Activated naive CD4-positive, alpha-beta T cell treated with anti-CD3 and anti-CD28 coated beads, Interleukin-2, amount 10 ng/mL, durations not matched to agents 7 days and 5 days (primary cell): Measurements from ENCODE around the gene CMTM8.
"Not testable (repeated sequence)": the region's sequence is repeated elsewhere in the genome, so short reads cannot be mapped to it uniquely, and the experiment has no call there.

Source experiments
- CTCF ChIA-PET: fragments of 350-600 bp; sonication (Branson Sonifier 250); formaldehyde crosslinking; loops from one replicate; lab custom pipeline; 2021; ENCODE audit warnings: antibody characterized with exemption; lab: Charles Lee
- DNase-seq: peaks from one replicate; pipeline ENCODE4 v3.0.0-alpha.2; 2020
- H3K27ac Mint-ChIP-seq: one replicate; pipeline ENCODE4 v1.8.0; 2021; ENCODE audit warnings: mild to moderate bottlenecking, moderate library complexity, mixed read lengths
- H3K27me3 Mint-ChIP-seq: one replicate; pipeline ENCODE4 v1.8.0; 2021; ENCODE audit warnings: mild to moderate bottlenecking, mixed read lengths
- H3K36me3 Mint-ChIP-seq: one replicate; pipeline ENCODE4 v1.8.0; 2021; ENCODE audit warnings: mixed read lengths
- H3K4me1 Mint-ChIP-seq: one replicate; pipeline ENCODE4 v1.8.0; 2021; ENCODE audit warnings: mixed read lengths
- H3K4me3 Mint-ChIP-seq: one replicate; pipeline ENCODE4 v1.8.0; 2021; ENCODE audit warnings: mild to moderate bottlenecking, moderate library complexity, mixed read lengths
- H3K9me3 Mint-ChIP-seq: one replicate; pipeline ENCODE4 v1.8.0; 2021; ENCODE audit warnings: mixed read lengths

Gene CMTM8

GRCh38 chr3:32381922-32382321 is 143.4 kb downstream of the CMTM8 start:
- Mint-ChIP-seq H3K4me3 (no peak overlapping the region), H3K9me3 (no peaks in the 10 kb centered on the region), H3K36me3 (no peaks in the 10 kb centered on the region), H3K27me3 (peaks cover 20% of the 10 kb centered on the region), H3K4me1 (peaks cover 6% of the 10 kb centered on the region), H3K27ac (no peak overlapping the region)
- CTCF ChIA-PET: interaction anchor here (0.8 to 2.4 kb wide), 4 partner anchors 8 to 86 kb away, joined by 3 to 6 read pairs (median 4); no protein-coding TSS in a partner anchor
- DNase-seq: no peak

GRCh38 chr3:32383136-32383711 is 144.7 kb downstream of the CMTM8 start:
- Mint-ChIP-seq H3K36me3 (no peaks in the 10 kb centered on the region), H3K27me3 (peaks cover 20% of the 10 kb centered on the region), H3K4me1 (peaks cover 6% of the 10 kb centered on the region), H3K4me3 (no peak overlapping the region), H3K9me3 (no peaks in the 10 kb centered on the region), H3K27ac (no peak overlapping the region)
- CTCF ChIA-PET: interaction anchor here (0.7 to 2.4 kb wide), 5 partner anchors 8 to 84 kb away, joined by 3 to 6 read pairs (median 4); no protein-coding TSS in a partner anchor
- no peak for DNase-seq

GRCh38 chr3:32384938-32385337 is 146.5 kb downstream of the CMTM8 start:
- DNase-seq: no peak
- Mint-ChIP-seq H3K4me1 (peaks cover 9% of the 10 kb centered on the region), H3K36me3 (no peaks in the 10 kb centered on the region), H3K27me3 (peaks cover 20% of the 10 kb centered on the region), H3K9me3 (no peaks in the 10 kb centered on the region), H3K4me3 (no peak overlapping the region), H3K27ac (no peak overlapping the region)
- CTCF ChIA-PET: interaction anchor here (1.2 kb wide), 1 partner anchor 12 kb away, joined by 3 read pairs; no protein-coding TSS in a partner anchor

- CTCF ChIA-PET: interaction anchor here (3.6 kb wide), 1 partner anchor 12 kb away, joined by 29 read pairs; no protein-coding TSS in a partner anchor
- H3K36me3 Mint-ChIP-seq: no peaks in the 10 kb centered on the region
Measured at GRCh38 chr3:32387512-32387911, 149.0 kb downstream of the CMTM8 start.

GRCh38 chr3:32389577-32389976 is 151.1 kb downstream of the CMTM8 start:
- H3K36me3 Mint-ChIP-seq, H3K27ac Mint-ChIP-seq, H3K9me3 Mint-ChIP-seq, DNase-seq: not testable (repeated sequence)
- peaks cover 35% of the 10 kb centered on the region for H3K4me1 Mint-ChIP-seq
- CTCF ChIA-PET: interaction anchor here (3.0 to 3.1 kb wide), 2 partner anchors 14 to 78 kb away, joined by 18 to 30 read pairs; no protein-coding TSS in a partner anchor
- H3K27me3 Mint-ChIP-seq: peaks cover 13% of the 10 kb centered on the region
- H3K4me3 Mint-ChIP-seq: peak overlapping the region; percentile 13

More at GRCh38 chr3:32387512-32387911, 149.0 kb downstream of the CMTM8 start:
- DNase-seq: no peak
- Mint-ChIP-seq H3K27me3 (peaks cover 15% of the 10 kb centered on the region), H3K4me3 (no peak overlapping the region), H3K27ac (no peak overlapping the region), H3K4me1 (peaks cover 20% of the 10 kb centered on the region), H3K9me3 (no peaks in the 10 kb centered on the region)

- Mint-ChIP-seq H3K4me3 (peak within 1 kb of the TSS; percentile 86), H3K9me3 (no peaks in the 10 kb centered on the region), H3K4me1 (peaks cover 57% of the 10 kb centered on the region), H3K27me3 (no peaks in the 10 kb centered on the region), H3K27ac (peak within 1 kb of the TSS; percentile 89), H3K36me3 (peaks cover 17% of the 10 kb centered on the region)
- CTCF ChIA-PET: interaction anchor here (1.3 to 3.1 kb wide), 4 partner anchors 9 to 96 kb away, joined by 3 to 30 read pairs (median 11); no protein-coding TSS in a partner anchor
- DNase-seq: peak; percentile 80
Measured at GRCh38 chr3:32391643-32392535, 153.4 kb downstream of the CMTM8 start, which contains the start of gene CMTM7. Gene CMTM7, plus strand, starts transcription at chr3:32391853. Its CDS starts 54 bp downstream, at chr3:32391907.

GRCh38 chr3:32392536-32393302 is 154.2 kb downstream of the CMTM8 start:
- no peaks in the 10 kb centered on the region for H3K9me3 Mint-ChIP-seq
- CTCF ChIA-PET: interaction anchor here (1.3 to 3.1 kb wide), 3 partner anchors 8 to 97 kb away, joined by 3 to 30 read pairs (median 4); no protein-coding TSS in a partner anchor
- H3K4me1 Mint-ChIP-seq: peaks cover 59% of the 10 kb centered on the region
- H3K36me3 Mint-ChIP-seq: peaks cover 17% of the 10 kb centered on the region
- peak overlapping the region; percentile 89 for H3K27ac Mint-ChIP-seq
- no peaks in the 10 kb centered on the region for H3K27me3 Mint-ChIP-seq
- peak overlapping the region; percentile 86 for H3K4me3 Mint-ChIP-seq
- peak; percentile 37 for DNase-seq

GRCh38 chr3:32395496-32395895 is 157.0 kb downstream of the CMTM8 start:
- H3K4me1 Mint-ChIP-seq: peaks cover 82% of the 10 kb centered on the region
- no peak for DNase-seq
- no peak overlapping the region for H3K4me3 Mint-ChIP-seq
- CTCF ChIA-PET: interaction anchor here (0.6 to 5.2 kb wide), 12 partner anchors 12 to 291 kb away, joined by 3 to 50 read pairs (median 3); no protein-coding TSS in a partner anchor
- peaks cover 17% of the 10 kb centered on the region for H3K36me3 Mint-ChIP-seq
- H3K27ac Mint-ChIP-seq: peak overlapping the region; percentile 34
- no peaks in the 10 kb centered on the region for H3K27me3 Mint-ChIP-seq
- no peaks in the 10 kb centered on the region for H3K9me3 Mint-ChIP-seq

- H3K4me3 Mint-ChIP-seq: no peak overlapping the region
Measured at GRCh38 chr3:32397941-32398340, 159.5 kb downstream of the CMTM8 start.

GRCh38 chr3:32398531-32398930 is 160.1 kb downstream of the CMTM8 start:
- Mint-ChIP-seq H3K36me3 (peaks cover 22% of the 10 kb centered on the region), H3K9me3 (no peaks in the 10 kb centered on the region), H3K4me3 (no peak overlapping the region), H3K27me3 (no peaks in the 10 kb centered on the region), H3K4me1 (peaks cover 86% of the 10 kb centered on the region), H3K27ac (peak overlapping the region; percentile 76)
- DNase-seq: no peak
- CTCF ChIA-PET: interaction anchor here (1.0 to 5.2 kb wide), 5 partner anchors 23 to 221 kb away, joined by 3 to 50 read pairs (median 5); no protein-coding TSS in a partner anchor

More at GRCh38 chr3:32397941-32398340, 159.5 kb downstream of the CMTM8 start:
- CTCF ChIA-PET: interaction anchor here (0.7 to 5.2 kb wide), 6 partner anchors 23 to 226 kb away, joined by 3 to 50 read pairs (median 4); no protein-coding TSS in a partner anchor
- no peaks in the 10 kb centered on the region for H3K9me3 Mint-ChIP-seq
- no peak for DNase-seq
- H3K27ac Mint-ChIP-seq: no peak overlapping the region
- no peaks in the 10 kb centered on the region for H3K27me3 Mint-ChIP-seq
- H3K4me1 Mint-ChIP-seq: peaks cover 86% of the 10 kb centered on the region
- H3K36me3 Mint-ChIP-seq: peaks cover 21% of the 10 kb centered on the region

- Mint-ChIP-seq H3K4me1 (peaks cover 85% of the 10 kb centered on the region), H3K36me3 (peaks cover 26% of the 10 kb centered on the region), H3K4me3 (no peak overlapping the region), H3K27me3 (no peaks in the 10 kb centered on the region), H3K27ac (peak overlapping the region; percentile 76), H3K9me3 (no peaks in the 10 kb centered on the region)
- CTCF ChIA-PET: interaction anchor here (0.7 to 2.5 kb wide), 7 partner anchors 24 to 222 kb away, joined by 3 to 24 read pairs (median 8); no protein-coding TSS in a partner anchor
- DNase-seq: peak; percentile 49
Measured at GRCh38 chr3:32399030-32399620, 160.6 kb downstream of the CMTM8 start.

- H3K27me3 Mint-ChIP-seq: no peaks in the 10 kb centered on the region
- peaks cover 79% of the 10 kb centered on the region for H3K4me1 Mint-ChIP-seq
- no peaks in the 10 kb centered on the region for H3K9me3 Mint-ChIP-seq
- CTCF ChIA-PET: interaction anchor here (1.3 to 2.5 kb wide), 8 partner anchors 9 to 224 kb away, joined by 4 to 24 read pairs (median 8); partner anchors contain the start of gene CMTM7
- H3K36me3 Mint-ChIP-seq: peaks cover 28% of the 10 kb centered on the region
- H3K27ac Mint-ChIP-seq: peak overlapping the region; percentile 97
- H3K4me3 Mint-ChIP-seq: peak overlapping the region; percentile 79
- DNase-seq: no peak
Measured at GRCh38 chr3:32401126-32401525, 162.6 kb downstream of the CMTM8 start.
